ENCODE data around the gene SLC46A2. TPM values are rescaled to one million over a fixed set of nuclear protein-coding genes. Genes with fewer than 3 reads are reported as not detected.

Gene SLC46A2
- total and polyA plus RNA-seq, 2 of the 8 experiments (the other 6 are each of a cell fraction or from before 2014, with no cell fraction given) = 0.03 TPM; not detected in 1

GRCh38 chr9:112850840-112851239 lies 39.8 kb downstream of the SLC46A2 start:
- POLR2A ChIA-PET (ENCODE audit: partially characterized antibody) = no interaction called here
- WGBS, 2 experiments (ENCODE audit: extremely low coverage in 1 of 2, insufficient coverage in 1 of 2, insufficient read length in 1 of 2, insufficient replicate concordance in 2 of 2, low coverage in 1 of 2, low lambda C conversion rate in 2 of 2, missing lambda C conversion rate in 1 of 2) = 89% methylated on average over 6 of the region's 6 CpGs; no CpG with 5 or more reads in 1 of the 2 experiments

More at GRCh38 chr9:112850840-112851239, 39.8 kb downstream of the SLC46A2 start:
- H3K4ac ChIP-seq (replicated peaks; ENCODE audit: insufficient read length, low read depth, low read length) = no peak overlapping the region
- no peak overlapping the region for H2BK5ac ChIP-seq (ENCODE audit: low read depth, low read length)
- no peak overlapping the region for H3K18ac ChIP-seq (ENCODE audit: extremely low read depth, low read length)
- no peak overlapping the region for H4K8ac ChIP-seq (ENCODE audit: extremely low read depth, insufficient read depth, low read length)
- H3K36me3 ChIP-seq (ENCODE audit: control insufficient read depth in 2 of 4, insufficient read depth in 4 of 4, low read length in 3 of 4) = no peaks in the 10 kb centered on the region; a peak in 1 of 8 replicates
- no peak overlapping the region for H4K5ac ChIP-seq (ENCODE audit: insufficient read length, low read depth, low read length)
- CTCF ChIA-PET (ENCODE audit: partially characterized antibody) = interaction anchor here (0.8 to 4.5 kb wide), 5 partner anchors 12 to 121 kb away, joined by 3 to 25 read pairs (median 3); no protein-coding TSS in a partner anchor
- H3K9ac ChIP-seq (replicated peaks in 1 of 4; ENCODE audit: extremely low read depth in 1 of 4, low read depth in 3 of 4, low read length in 3 of 4) = no peak overlapping the region
- no peak overlapping the region for H2BK12ac ChIP-seq (ENCODE audit: low read depth, low read length)
- H3K4me3 ChIP-seq (ENCODE audit: extremely low read depth in 1 of 4, insufficient read depth in 2 of 4, low read depth in 3 of 4, low read length in 4 of 4) = no peak overlapping the region
- no peak for TF ChIP-seq POU5F1 (IDR thresholded peaks at IDR 0.05; ENCODE audit: low read depth, low read length)
- no peaks in the 10 kb centered on the region for H3K9me3 ChIP-seq (ENCODE audit: insufficient read depth in 2 of 2, low read depth in 1 of 2, low read length in 1 of 2)
- H2AK5ac ChIP-seq (ENCODE audit: low read depth, low read length) = no peak overlapping the region
- peaks cover 2 to 7% of the 10 kb centered on the region in 2 experiments for H4K20me1 ChIP-seq (replicated peaks in 1 of 2; ENCODE audit: control insufficient read depth in 1 of 2, insufficient read depth in 2 of 2, low read length in 2 of 2)
- 0 out of 2 replicates have a peak, but pooled peaks cover 2% of the 10 kb centered on the region for H3K23me2 ChIP-seq (ENCODE audit: low read depth, low read length)
- no peak for FAIRE-seq
- peaks cover 2% of the 10 kb centered on the region; the same call in 1 of the 2 replicates for H3K79me1 ChIP-seq (ENCODE audit: low read depth, low read length)
- H4K91ac ChIP-seq (replicated peaks; ENCODE audit: insufficient read length, low read length) = no peak overlapping the region
- H2BK120ac ChIP-seq (replicated peaks; ENCODE audit: low read depth, low read length) = no peak overlapping the region
- DNase-seq (ENCODE audit: low read depth in 1 of 2, low spot score in 2 of 2) = no peak
- H3K23ac ChIP-seq (ENCODE audit: insufficient read length) = no peak overlapping the region
- H3K4me2 ChIP-seq (ENCODE audit: insufficient read depth in 1 of 2, low read depth in 2 of 2, low read length in 2 of 2) = no peak overlapping the region
- no peak overlapping the region for H2AFZ ChIP-seq (ENCODE audit: low read length)
- H2BK15ac ChIP-seq (ENCODE audit: low read length) = no peak overlapping the region
- no peak overlapping the region for H3K27ac ChIP-seq (ENCODE audit: low read depth, low read length)
- H3K14ac ChIP-seq (ENCODE audit: insufficient read length) = no peak overlapping the region
- H3K56ac ChIP-seq (replicated peaks; ENCODE audit: insufficient read length, low read depth, low read length) = no peak overlapping the region
- H3K79me2 ChIP-seq (ENCODE audit: control insufficient read depth in 1 of 2, insufficient read depth in 2 of 2, low read length in 2 of 2) = no peaks in the 10 kb centered on the region
- peaks cover 7 to 17% (median 13%) of the 10 kb centered on the region in 4 experiments for H3K4me1 ChIP-seq (replicated peaks in 1 of 4; ENCODE audit: control insufficient read depth in 3 of 4, insufficient read depth in 4 of 4, low read length in 3 of 4)
- no peaks in the 10 kb centered on the region for H3K27me3 ChIP-seq (replicated peaks in 1 of 4; ENCODE audit: control insufficient read depth in 3 of 4, extremely low read depth in 1 of 4, insufficient read depth in 3 of 4, low read length in 3 of 4)
- H2BK20ac ChIP-seq (ENCODE audit: low read length) = no peak overlapping the region
